ENCODE measurements around the gene F13B.
"Not testable (repeated sequence)": the region's sequence is repeated elsewhere in the genome, so short reads cannot be mapped to it uniquely, and the experiment has no call there.

Gene F13B

GRCh38 chr1:197066719-197067456 is at the start of gene F13B:
Gene F13B (minus strand): TSS chr1:197067260. CDS start chr1:197067223, 37 bp downstream.
- no peak for DNase-seq (ENCODE audit: low read depth in 2 of 2)

GRCh38 chr1:197116156-197116555 is 49.1 kb upstream of the F13B start:
- DNase-seq (ENCODE audit: low read depth in 2 of 2) = no peak

- DNase-seq (ENCODE audit: low read depth in 2 of 2) = no peak
Observed at GRCh38 chr1:197106869-197107268, 39.8 kb upstream of the F13B start.

GRCh38 chr1:197103300-197103699 is 36.2 kb upstream of the F13B start:
- no peak for DNase-seq (ENCODE audit: low read depth in 2 of 2)

- DNase-seq (ENCODE audit: low read depth in 2 of 2) = no peak
Observed at GRCh38 chr1:197101978-197102377, 34.9 kb upstream of the F13B start.

GRCh38 chr1:197100677-197101076 is 33.6 kb upstream of the F13B start:
- no peak for DNase-seq (ENCODE audit: low read depth in 2 of 2)

- no peak for DNase-seq (ENCODE audit: low read depth in 2 of 2)
Observed at GRCh38 chr1:197099444-197099843, 32.4 kb upstream of the F13B start.

- DNase-seq (ENCODE audit: low read depth in 2 of 2) = not testable (repeated sequence)
Observed at GRCh38 chr1:197096971-197097370, 29.9 kb upstream of the F13B start.

- DNase-seq (ENCODE audit: low read depth in 2 of 2) = no peak
Observed at GRCh38 chr1:197096137-197096536, 29.1 kb upstream of the F13B start.

- DNase-seq (ENCODE audit: low read depth in 2 of 2) = no peak
Observed at GRCh38 chr1:197093226-197093885, 26.3 kb upstream of the F13B start.

- DNase-seq (ENCODE audit: low read depth in 2 of 2) = no peak
Observed at GRCh38 chr1:197092491-197093023, 25.5 kb upstream of the F13B start.

- no peak for DNase-seq (ENCODE audit: low read depth in 2 of 2)
Observed at GRCh38 chr1:197083474-197083873, 16.4 kb upstream of the F13B start.

- DNase-seq (ENCODE audit: low read depth in 2 of 2) = no peak
Observed at GRCh38 chr1:197081117-197081753, 14.2 kb upstream of the F13B start.

GRCh38 chr1:197080323-197080722 is 13.3 kb upstream of the F13B start:
- DNase-seq (ENCODE audit: low read depth in 2 of 2) = no peak

GRCh38 chr1:197076585-197076984 is 9.5 kb upstream of the F13B start:
- no peak for DNase-seq (ENCODE audit: low read depth in 2 of 2)

- no peak for DNase-seq (ENCODE audit: low read depth in 2 of 2)
Observed at GRCh38 chr1:197073978-197074377, 6.9 kb upstream of the F13B start.

- DNase-seq (ENCODE audit: low read depth in 2 of 2) = no peak
Observed at GRCh38 chr1:197067457-197067818, 378 bp upstream of the F13B start.

GRCh38 chr1:197066277-197066676 is 783 bp downstream of the F13B start:
- DNase-seq (ENCODE audit: low read depth in 2 of 2) = no peak

GRCh38 chr1:197065559-197065958 is 1.5 kb downstream of the F13B start:
- DNase-seq (ENCODE audit: low read depth in 2 of 2) = no peak

- no peak for DNase-seq (ENCODE audit: low read depth in 2 of 2)
Observed at GRCh38 chr1:197063212-197063611, 3.8 kb downstream of the F13B start.

GRCh38 chr1:197062692-197063091 is 4.4 kb downstream of the F13B start:
- DNase-seq (ENCODE audit: low read depth in 2 of 2) = no peak

GRCh38 chr1:197049100-197049499 is 18.0 kb downstream of the F13B start:
- no peak for DNase-seq (ENCODE audit: low read depth in 2 of 2)

All from stimulated activated CD4-positive, alpha-beta T cell treated with anti-CD3 and anti-CD28 coated beads, Interleukin-1b, Interleukin-23, amount 100 ng/mL, for 4 hours (primary cell).